ENCODE measurements around the gene RASAL1.
"Not testable (repeated sequence)": the region's sequence is repeated elsewhere in the genome, so short reads cannot be mapped to it uniquely, and the experiment has no call there.

RASAL1 gene

GRCh38 chr12:113120670-113121370 lies 14.7 kb downstream of the RASAL1 start:
- Histone ChIP-seq H3K36me3 (ENCODE audit: control insufficient read depth in 1 of 2, insufficient read depth in 2 of 2, low read length in 2 of 2) (no peaks in the 10 kb centered on the region), H3K79me2 (ENCODE audit: control insufficient read depth, insufficient read depth, low read length, poor library complexity) (no peaks in the 10 kb centered on the region), H2AFZ (ENCODE audit: insufficient read depth, low read length, poor library complexity) (no peak overlapping the region), H2BK12ac (ENCODE audit: low read length) (no peak overlapping the region), H3K4me3 (ENCODE audit: low read depth, low read length) (no peak overlapping the region), H3K9ac (ENCODE audit: low read length) (no peak overlapping the region), H3K4me1 (ENCODE audit: control insufficient read depth in 1 of 2, insufficient read depth in 2 of 2, low read length in 2 of 2) (no peaks in the 10 kb centered on the region), H3K27me3 (ENCODE audit: insufficient read depth, low read length) (no peaks in the 10 kb centered on the region), H3K79me1 (ENCODE audit: low read length) (no peaks in the 10 kb centered on the region), H3K14ac (ENCODE audit: low read length) (no peak overlapping the region), H3K27ac (ENCODE audit: low read depth, low read length) (no peak overlapping the region), H2BK5ac (ENCODE audit: low read depth, low read length, poor library complexity) (no peak overlapping the region), H3K4ac (ENCODE audit: low read depth, low read length) (no peak overlapping the region), H4K91ac (ENCODE audit: low read depth, low read length) (no peak overlapping the region), H3K9me3 (ENCODE audit: insufficient read depth, low read depth, low read length) (no peaks in the 10 kb centered on the region), H3K18ac (ENCODE audit: low read length) (no peak overlapping the region), H2BK120ac (ENCODE audit: insufficient read depth, low read length, poor library complexity) (no peak overlapping the region), H3K4me2 (ENCODE audit: low read length) (no peak overlapping the region), H4K12ac (ENCODE audit: low read depth, low read length) (no peak overlapping the region), H4K8ac (ENCODE audit: low read depth, low read length) (no peak overlapping the region), H3K23ac (ENCODE audit: low read length) (no peak overlapping the region), H2AK5ac (ENCODE audit: low read length) (no peak overlapping the region)
- WGBS (ENCODE audit: extremely low coverage, insufficient coverage, insufficient read length): no CpG with 5 or more reads among the region's 3 CpGs
- no peak for DNase-seq

GRCh38 chr12:113119980-113120669 lies 15.4 kb downstream of the RASAL1 start:
- Histone ChIP-seq H4K8ac (ENCODE audit: low read depth, low read length) (no peak overlapping the region), H3K4ac (ENCODE audit: low read depth, low read length) (no peak overlapping the region), H3K4me2 (ENCODE audit: low read length) (no peak overlapping the region), H3K27me3 (ENCODE audit: insufficient read depth, low read length) (no peaks in the 10 kb centered on the region), H3K9me3 (ENCODE audit: insufficient read depth, low read depth, low read length) (no peaks in the 10 kb centered on the region), H3K36me3 (ENCODE audit: control insufficient read depth in 1 of 2, insufficient read depth in 2 of 2, low read length in 2 of 2) (no peaks in the 10 kb centered on the region), H3K4me1 (ENCODE audit: control insufficient read depth in 1 of 2, insufficient read depth in 2 of 2, low read length in 2 of 2) (no peaks in the 10 kb centered on the region), H2AFZ (ENCODE audit: insufficient read depth, low read length, poor library complexity) (no peak overlapping the region), H2BK120ac (ENCODE audit: insufficient read depth, low read length, poor library complexity) (no peak overlapping the region), H2AK5ac (ENCODE audit: low read length) (no peak overlapping the region), H3K18ac (ENCODE audit: low read length) (no peak overlapping the region), H3K79me1 (ENCODE audit: low read length) (no peaks in the 10 kb centered on the region), H4K91ac (ENCODE audit: low read depth, low read length) (no peak overlapping the region), H3K9ac (ENCODE audit: low read length) (no peak overlapping the region), H2BK12ac (ENCODE audit: low read length) (no peak overlapping the region), H2BK5ac (ENCODE audit: low read depth, low read length, poor library complexity) (no peak overlapping the region), H3K79me2 (ENCODE audit: control insufficient read depth, insufficient read depth, low read length, poor library complexity) (no peaks in the 10 kb centered on the region), H3K14ac (ENCODE audit: low read length) (no peak overlapping the region), H4K12ac (ENCODE audit: low read depth, low read length) (no peak overlapping the region), H3K27ac (ENCODE audit: low read depth, low read length) (no peak overlapping the region), H3K23ac (ENCODE audit: low read length) (no peak overlapping the region), H3K4me3 (ENCODE audit: low read depth, low read length) (no peak overlapping the region)
- DNase-seq: no peak
- no CpG with 5 or more reads among the region's 4 CpGs for WGBS (ENCODE audit: extremely low coverage, insufficient coverage, insufficient read length)

- no peak overlapping the region for H4K12ac ChIP-seq (ENCODE audit: low read depth, low read length)
- DNase-seq: no peak
- H3K14ac ChIP-seq (ENCODE audit: low read length): no peak overlapping the region
- no peak overlapping the region for H2AFZ ChIP-seq (ENCODE audit: insufficient read depth, low read length, poor library complexity)
- no peak overlapping the region for H2BK12ac ChIP-seq (ENCODE audit: low read length)
- no peak overlapping the region for H3K9ac ChIP-seq (ENCODE audit: low read length)
- peaks cover 1% of the 10 kb centered on the region for H3K9me3 ChIP-seq (ENCODE audit: insufficient read depth, low read depth, low read length)
- no peaks in the 10 kb centered on the region for H3K79me2 ChIP-seq (ENCODE audit: control insufficient read depth, insufficient read depth, low read length, poor library complexity)
- H3K4me1 ChIP-seq (ENCODE audit: control insufficient read depth in 1 of 2, insufficient read depth in 2 of 2, low read length in 2 of 2): no peaks in the 10 kb centered on the region
- no peaks in the 10 kb centered on the region for H3K27me3 ChIP-seq (ENCODE audit: insufficient read depth, low read length)
- no peak overlapping the region for H3K4me3 ChIP-seq (ENCODE audit: low read depth, low read length)
- no peaks in the 10 kb centered on the region for H3K36me3 ChIP-seq (ENCODE audit: control insufficient read depth in 1 of 2, insufficient read depth in 2 of 2, low read length in 2 of 2)
- no peak overlapping the region for H3K23ac ChIP-seq (ENCODE audit: low read length)
- no peak overlapping the region for H3K18ac ChIP-seq (ENCODE audit: low read length)
- no peak overlapping the region for H4K8ac ChIP-seq (ENCODE audit: low read depth, low read length)
- H2BK5ac ChIP-seq (ENCODE audit: low read depth, low read length, poor library complexity): no peak overlapping the region
- H3K79me1 ChIP-seq (ENCODE audit: low read length): no peaks in the 10 kb centered on the region
- H3K4me2 ChIP-seq (ENCODE audit: low read length): no peak overlapping the region
- no peak overlapping the region for H2BK120ac ChIP-seq (ENCODE audit: insufficient read depth, low read length, poor library complexity)
- no CpG with 5 or more reads among the region's 1 CpG for WGBS (ENCODE audit: extremely low coverage, insufficient coverage, insufficient read length)
- no peak overlapping the region for H3K27ac ChIP-seq (ENCODE audit: low read depth, low read length)
- no peak overlapping the region for H4K91ac ChIP-seq (ENCODE audit: low read depth, low read length)
- no peak overlapping the region for H3K4ac ChIP-seq (ENCODE audit: low read depth, low read length)
- H2AK5ac ChIP-seq (ENCODE audit: low read length): no peak overlapping the region
Observed at GRCh38 chr12:113118142-113118541, 17.4 kb downstream of the RASAL1 start.

GRCh38 chr12:113117684-113118083 lies 17.9 kb downstream of the RASAL1 start:
- H3K4me3 ChIP-seq (ENCODE audit: low read depth, low read length); H3K4ac ChIP-seq (ENCODE audit: low read depth, low read length); H2AK5ac ChIP-seq (ENCODE audit: low read length); H4K8ac ChIP-seq (ENCODE audit: low read depth, low read length); H3K27me3 ChIP-seq (ENCODE audit: insufficient read depth, low read length); H4K12ac ChIP-seq (ENCODE audit: low read depth, low read length); H3K18ac ChIP-seq (ENCODE audit: low read length); H3K36me3 ChIP-seq (ENCODE audit: control insufficient read depth in 1 of 2, insufficient read depth in 2 of 2, low read length in 2 of 2); H3K9me3 ChIP-seq (ENCODE audit: insufficient read depth, low read depth, low read length); H4K91ac ChIP-seq (ENCODE audit: low read depth, low read length); H3K79me2 ChIP-seq (ENCODE audit: control insufficient read depth, insufficient read depth, low read length, poor library complexity); H3K4me2 ChIP-seq (ENCODE audit: low read length); H3K4me1 ChIP-seq (ENCODE audit: control insufficient read depth in 1 of 2, insufficient read depth in 2 of 2, low read length in 2 of 2); H3K79me1 ChIP-seq (ENCODE audit: low read length); H3K27ac ChIP-seq (ENCODE audit: low read depth, low read length); H3K14ac ChIP-seq (ENCODE audit: low read length); H3K9ac ChIP-seq (ENCODE audit: low read length); H2BK12ac ChIP-seq (ENCODE audit: low read length); H2AFZ ChIP-seq (ENCODE audit: insufficient read depth, low read length, poor library complexity); H2BK5ac ChIP-seq (ENCODE audit: low read depth, low read length, poor library complexity); H2BK120ac ChIP-seq (ENCODE audit: insufficient read depth, low read length, poor library complexity); DNase-seq; H3K23ac ChIP-seq (ENCODE audit: low read length): not testable (repeated sequence)
- WGBS (ENCODE audit: extremely low coverage, insufficient coverage, insufficient read length): no CpG with 5 or more reads among the region's 8 CpGs
